Right ventricle myocardium inferior (tissue), 1 donor: ENCODE data around the gene TRIP13. TPM values are rescaled to one million over a fixed set of nuclear protein-coding genes. Genes with fewer than 3 reads are reported as not detected.

Experiments
- ATAC-seq: fragments of 200-7000 bp; cut with Tn5 transposase; one replicate; pipeline ENCODE4 v1.9.1; 2020; ENCODE audit warnings: mild to moderate bottlenecking, moderate library complexity
- DNase-seq: peaks from one replicate; pipeline ENCODE4 v3.0.0; 2021; ENCODE audit errors: missing footprints
- intact Hi-C: fragments of 100-400 bp; cut with DNase I; formaldehyde crosslinking; loops from one replicate; pipeline ENCODE4 v1.11.0; 2022
- total RNA-seq: library from RNA; stranded (reverse); fragmentation: NEBNext Ultra II Directional; extraction: Animal tissue kit (Norgen Biotek cat#: 25700); gene quantifications from one replicate; pipeline ENCODE4 v1.2.1, GENCODE V29; 2021
- donor health status: DM: no; HTN: yes; CAD: no; lungs with severe emphysema.

Gene TRIP13
- total RNA-seq, 1 donor from 2014 or later, result 0.38 TPM

GRCh38 chr5:966941-967340 lies 74.3 kb downstream of the TRIP13 start:
- intact Hi-C loops, result no loop called here
- ATAC-seq (no peak), DNase-seq (no peak)

Other genes starting within 250 kb of the TRIP13 start
- gene TPPP, start 199.5 kb upstream of the TRIP13 start, total RNA-seq, result 34.5 TPM
- gene ZDHHC11B, start 108.2 kb upstream of the TRIP13 start, total RNA-seq, result 14.7 TPM
- gene ZDHHC11, start 41.9 kb upstream of the TRIP13 start, total RNA-seq, result 38.0 TPM
- gene BRD9, start 83 bp upstream of the TRIP13 start, total RNA-seq, result 27.9 TPM
- 4.4 TPM for gene NKD2, start 115.9 kb downstream of the TRIP13 start, total RNA-seq
- 179 TPM for gene SLC12A7, start 219.2 kb downstream of the TRIP13 start, total RNA-seq